Retinal pigment epithelial cell (primary cell): ENCODE measurements around the gene C16orf54.
"Not testable (repeated sequence)": the region's sequence is repeated elsewhere in the genome, so short reads cannot be mapped to it uniquely, and the experiment has no call there.

Experiments used
- DNase-seq: peaks from one replicate; pipeline ENCODE4 v3.0.0-alpha.2; 2010; ENCODE audit warnings: low read depth
- H3K4me3 ChIP-seq: 2 replicates; pipeline ENCODE4 v1.5.1; 2011; ENCODE audit warnings: mild to moderate bottlenecking, low read length, control low read depth, moderate library complexity
- TF ChIP-seq, protein P1 (sequence below): conservative IDR thresholded peaks from 2 replicates; pipeline ENCODE4 v1.5.1; 2011; ENCODE audit warnings: low read depth, low read length, control low read depth, inconsistent platforms

C16orf54 gene

DNA sequence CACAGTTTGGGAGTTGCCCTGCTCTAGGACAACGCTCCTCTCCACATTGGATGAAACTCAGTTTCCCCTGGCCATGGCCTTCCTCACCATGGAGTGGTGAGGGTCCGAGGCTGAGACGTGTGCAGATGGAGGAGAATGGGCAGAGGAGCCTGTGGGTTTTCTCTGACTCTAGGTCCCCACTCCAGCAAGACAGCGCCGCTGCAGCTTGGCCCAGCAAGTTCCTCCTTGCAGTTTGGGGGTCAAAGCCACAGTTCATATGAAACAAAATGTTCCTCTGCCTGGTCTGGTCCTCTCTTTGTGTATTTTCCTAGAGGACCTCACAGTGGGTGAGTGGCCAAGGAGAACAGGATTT is 2.3 kb downstream of the C16orf54 start:
- TF ChIP-seq, protein P1, sequence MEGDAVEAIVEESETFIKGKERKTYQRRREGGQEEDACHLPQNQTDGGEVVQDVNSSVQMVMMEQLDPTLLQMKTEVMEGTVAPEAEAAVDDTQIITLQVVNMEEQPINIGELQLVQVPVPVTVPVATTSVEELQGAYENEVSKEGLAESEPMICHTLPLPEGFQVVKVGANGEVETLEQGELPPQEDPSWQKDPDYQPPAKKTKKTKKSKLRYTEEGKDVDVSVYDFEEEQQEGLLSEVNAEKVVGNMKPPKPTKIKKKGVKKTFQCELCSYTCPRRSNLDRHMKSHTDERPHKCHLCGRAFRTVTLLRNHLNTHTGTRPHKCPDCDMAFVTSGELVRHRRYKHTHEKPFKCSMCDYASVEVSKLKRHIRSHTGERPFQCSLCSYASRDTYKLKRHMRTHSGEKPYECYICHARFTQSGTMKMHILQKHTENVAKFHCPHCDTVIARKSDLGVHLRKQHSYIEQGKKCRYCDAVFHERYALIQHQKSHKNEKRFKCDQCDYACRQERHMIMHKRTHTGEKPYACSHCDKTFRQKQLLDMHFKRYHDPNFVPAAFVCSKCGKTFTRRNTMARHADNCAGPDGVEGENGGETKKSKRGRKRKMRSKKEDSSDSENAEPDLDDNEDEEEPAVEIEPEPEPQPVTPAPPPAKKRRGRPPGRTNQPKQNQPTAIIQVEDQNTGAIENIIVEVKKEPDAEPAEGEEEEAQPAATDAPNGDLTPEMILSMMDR: no peak
- DNase-seq: no peak
- no peak overlapping the region for H3K4me3 ChIP-seq

DNA sequence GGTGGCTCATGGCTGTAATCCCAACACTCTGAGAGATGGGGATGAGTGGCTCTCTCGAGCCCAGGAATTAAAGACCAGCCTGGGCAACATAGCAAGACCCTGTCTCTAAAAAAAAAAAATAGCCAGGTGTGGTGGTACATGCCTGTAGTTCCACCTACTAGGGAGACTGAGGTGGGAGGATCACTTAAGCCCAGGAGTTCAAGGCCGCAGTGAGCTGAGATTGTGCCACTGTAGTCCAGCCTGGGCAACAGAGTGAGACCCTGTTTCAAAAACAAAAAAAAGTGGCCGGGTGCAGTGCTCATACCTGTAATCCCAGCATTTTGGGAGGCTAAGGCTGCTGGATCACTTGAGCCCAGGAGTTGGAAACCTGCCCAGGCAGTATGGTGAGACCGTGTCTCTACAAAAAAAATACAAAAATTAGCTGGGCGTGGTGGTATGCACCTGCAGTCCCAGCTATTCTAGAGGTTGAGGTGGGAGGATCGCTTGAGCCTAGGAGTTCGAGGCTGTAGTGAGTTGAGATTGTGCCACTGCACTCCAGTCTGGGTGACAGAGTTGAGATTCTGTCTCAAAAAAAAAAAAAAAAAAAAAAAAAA is 3.0 kb downstream of the C16orf54 start:
- TF ChIP-seq, protein P1: no peak
- DNase-seq: no peak
- H3K4me3 ChIP-seq: no peak overlapping the region

DNA sequence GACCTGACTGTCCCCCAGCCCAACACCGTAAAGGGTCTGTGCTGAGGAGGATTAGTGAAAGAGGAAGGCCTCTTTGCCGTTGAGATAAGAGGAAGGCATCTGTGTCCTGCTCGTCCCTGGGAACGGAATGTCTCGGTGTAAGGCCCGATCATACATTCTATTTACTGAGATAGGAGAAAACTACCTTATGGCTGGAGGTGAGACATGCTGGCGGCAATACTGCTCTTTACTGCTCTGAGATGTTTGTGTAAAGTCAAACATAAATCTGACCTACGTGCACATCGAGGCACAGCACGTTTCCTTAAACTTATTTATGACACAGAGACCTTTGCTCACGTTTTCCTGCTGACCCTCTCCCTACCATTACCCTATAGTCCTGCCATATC is 5.2 kb downstream of the C16orf54 start:
- H3K4me3 ChIP-seq, DNase-seq: not testable (repeated sequence)

DNA sequence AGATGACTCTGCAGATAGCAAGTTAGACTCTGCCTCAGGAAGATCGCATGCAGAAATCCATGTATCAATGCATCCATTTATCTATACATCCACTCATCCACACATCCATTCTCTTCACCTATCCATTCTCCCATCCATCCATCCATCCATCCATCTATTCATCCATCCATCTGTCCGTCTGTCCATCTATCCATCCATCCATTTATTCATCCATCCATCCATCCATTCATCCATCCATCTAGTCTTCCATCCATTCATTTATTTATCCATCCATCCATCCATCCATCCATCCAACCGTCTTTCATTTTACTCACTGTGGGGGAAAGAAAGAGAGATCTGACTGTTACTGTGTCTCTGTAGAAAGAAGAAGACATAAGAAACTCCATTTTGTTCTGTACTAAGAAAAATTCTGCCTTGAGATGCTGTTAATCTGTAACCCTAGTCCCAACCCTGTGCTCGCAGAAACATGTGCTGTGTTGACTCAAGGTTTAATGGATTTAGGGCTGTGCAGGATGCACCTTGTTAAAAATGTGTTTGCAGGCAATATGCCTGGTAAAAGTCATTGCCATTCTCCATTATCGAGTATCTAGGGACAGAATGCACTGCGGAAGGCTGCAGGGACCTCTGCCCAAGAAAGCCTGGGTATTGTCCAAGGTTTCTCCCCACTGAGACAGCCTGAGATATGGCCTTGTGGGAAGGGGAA is 5.7 kb downstream of the C16orf54 start:
- not testable (repeated sequence) for DNase-seq, H3K4me3 ChIP-seq

DNA sequence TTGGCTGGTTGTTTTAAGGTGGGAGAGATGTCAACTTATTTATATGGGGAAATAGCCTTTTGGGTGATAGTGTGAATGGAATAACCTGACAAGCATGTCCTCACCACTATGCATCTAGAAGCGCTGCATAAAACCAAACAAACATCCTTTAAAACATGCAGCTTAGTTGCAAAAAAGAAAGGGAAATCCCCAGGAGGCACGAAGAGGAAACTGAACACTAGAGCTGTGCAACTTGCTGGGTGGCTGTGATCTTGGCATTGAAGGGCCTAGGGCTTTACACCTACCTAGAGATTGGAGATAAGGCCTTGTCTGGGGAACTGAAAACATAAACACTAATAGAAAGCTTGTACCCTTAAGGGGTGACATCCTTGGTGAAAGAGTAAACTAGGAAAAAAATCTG is 7.3 kb downstream of the C16orf54 start:
- DNase-seq: no peak
- TF ChIP-seq, protein P1: no peak
- no peak overlapping the region for H3K4me3 ChIP-seq

DNA sequence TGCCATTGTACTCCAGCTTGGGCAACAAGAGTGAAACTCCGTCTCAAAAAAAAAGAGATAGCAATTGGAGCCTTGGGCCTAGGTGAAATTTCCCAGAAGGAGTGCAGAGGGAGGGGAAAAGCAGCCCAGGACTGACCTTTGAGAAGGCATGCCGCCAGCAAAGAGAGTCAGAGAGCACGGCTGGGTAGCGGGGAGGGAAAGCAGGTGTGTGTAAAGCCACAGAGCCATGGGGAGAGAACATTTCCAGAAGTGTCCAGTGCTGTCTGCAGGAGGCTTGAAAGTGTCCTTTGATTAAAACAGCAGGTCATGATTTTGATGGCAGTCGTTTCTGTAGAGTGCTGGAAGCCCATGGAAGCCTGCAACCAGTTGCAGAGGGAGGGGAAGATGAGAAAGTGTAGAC is 8.1 kb downstream of the C16orf54 start:
- no peak for DNase-seq
- H3K4me3 ChIP-seq: no peak overlapping the region
- TF ChIP-seq, protein P1: no peak

DNA sequence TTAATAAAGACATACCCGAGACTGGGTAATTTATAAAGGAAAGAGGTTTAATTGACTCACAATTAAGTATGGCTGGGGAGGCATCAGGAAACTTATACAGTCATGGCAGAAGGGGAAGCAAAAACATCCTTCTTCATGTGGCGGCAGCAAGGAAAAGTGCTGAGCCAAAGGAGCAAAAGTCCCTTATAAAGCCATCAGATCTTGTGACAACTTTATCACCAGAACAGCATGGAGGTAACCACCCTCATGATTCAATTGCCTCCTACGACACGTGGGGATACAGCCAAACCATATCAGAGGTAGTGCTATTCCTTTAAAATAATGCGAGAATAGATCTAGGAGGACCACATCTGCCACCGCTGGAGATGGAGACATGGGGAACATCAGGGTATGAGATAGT is 9.0 kb downstream of the C16orf54 start:
- no peak overlapping the region for H3K4me3 ChIP-seq
- TF ChIP-seq, protein P1: no peak
- DNase-seq: no peak

DNA sequence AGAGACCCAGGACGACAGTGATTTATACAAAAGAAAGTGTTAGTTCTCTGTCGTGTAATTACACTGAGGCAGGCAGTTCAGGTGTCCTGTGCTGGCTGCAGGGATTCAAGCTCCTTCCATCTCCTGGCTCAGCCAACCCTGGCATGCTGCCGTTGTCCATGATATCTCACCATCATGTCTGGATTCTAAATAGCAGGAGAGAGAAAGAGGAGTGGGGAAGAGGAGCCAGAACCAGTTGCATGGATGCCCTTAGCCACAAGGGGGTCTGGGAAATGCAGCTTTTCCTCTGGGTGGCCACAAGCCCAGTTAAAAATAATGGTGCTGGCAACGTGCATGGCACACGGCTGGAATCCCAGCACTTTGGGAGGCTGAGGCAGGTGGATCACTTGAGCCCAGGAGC is 9.7 kb downstream of the C16orf54 start:
- DNase-seq: no peak

More for the DNA sequence above, 9.7 kb downstream of the C16orf54 start:
- TF ChIP-seq, protein P1: peak; percentile 27
- no peak overlapping the region for H3K4me3 ChIP-seq
